ENCODE results near the gene SH3BP5L.

DNA sequence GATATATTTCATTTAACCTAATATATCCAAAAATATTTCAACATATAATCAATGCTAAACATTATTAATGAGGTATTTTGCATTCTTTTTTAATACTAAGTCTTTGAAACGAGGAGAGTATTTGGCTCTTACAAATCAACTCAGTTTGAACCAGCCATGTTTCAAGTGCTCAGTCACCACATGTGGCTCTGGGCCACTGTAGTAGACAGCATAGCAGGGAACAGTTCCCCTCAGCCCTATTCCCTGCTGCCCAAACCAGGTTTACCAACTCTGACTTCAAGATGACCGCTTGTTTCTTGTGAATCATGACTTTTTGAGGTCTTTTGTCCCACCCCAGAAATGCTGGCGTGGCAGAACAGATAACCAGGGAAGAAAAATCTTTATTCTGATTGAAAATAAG is 18.0 kb upstream of the SH3BP5L start:
- TF ChIP-seq, protein P1, sequence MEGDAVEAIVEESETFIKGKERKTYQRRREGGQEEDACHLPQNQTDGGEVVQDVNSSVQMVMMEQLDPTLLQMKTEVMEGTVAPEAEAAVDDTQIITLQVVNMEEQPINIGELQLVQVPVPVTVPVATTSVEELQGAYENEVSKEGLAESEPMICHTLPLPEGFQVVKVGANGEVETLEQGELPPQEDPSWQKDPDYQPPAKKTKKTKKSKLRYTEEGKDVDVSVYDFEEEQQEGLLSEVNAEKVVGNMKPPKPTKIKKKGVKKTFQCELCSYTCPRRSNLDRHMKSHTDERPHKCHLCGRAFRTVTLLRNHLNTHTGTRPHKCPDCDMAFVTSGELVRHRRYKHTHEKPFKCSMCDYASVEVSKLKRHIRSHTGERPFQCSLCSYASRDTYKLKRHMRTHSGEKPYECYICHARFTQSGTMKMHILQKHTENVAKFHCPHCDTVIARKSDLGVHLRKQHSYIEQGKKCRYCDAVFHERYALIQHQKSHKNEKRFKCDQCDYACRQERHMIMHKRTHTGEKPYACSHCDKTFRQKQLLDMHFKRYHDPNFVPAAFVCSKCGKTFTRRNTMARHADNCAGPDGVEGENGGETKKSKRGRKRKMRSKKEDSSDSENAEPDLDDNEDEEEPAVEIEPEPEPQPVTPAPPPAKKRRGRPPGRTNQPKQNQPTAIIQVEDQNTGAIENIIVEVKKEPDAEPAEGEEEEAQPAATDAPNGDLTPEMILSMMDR (IDR thresholded peaks at IDR 0.05), result no peak
- TF ChIP-seq EP300 (IDR thresholded peaks at IDR 0.05), result no peak
